WTC11 (cell line): ENCODE results near the gene RFTN2. TPM values are rescaled to one million over a fixed set of nuclear protein-coding genes. Genes with fewer than 3 reads are reported as not detected.
"Not testable (repeated sequence)": the region's sequence is repeated elsewhere in the genome, so short reads cannot be mapped to it uniquely, and the experiment has no call there.

ENCODE experiments used
- ATAC-seq: fragments of 200-7000 bp; cut with Tn5 transposase; 2 replicates; pipeline ENCODE4 v1.10.0; 2021; ENCODE audit warnings: mild to moderate bottlenecking, moderate library complexity
- CTCF ChIA-PET: fragments of 300-600 bp; sonication (Branson Sonifier 250); formaldehyde crosslinking; loops from one replicate; lab custom pipeline; 2021; ENCODE audit warnings: antibody characterized with exemption; lab: Charles Lee
- POLR2A ChIA-PET: fragments of 350-600 bp; sonication (Branson Sonifier 250); formaldehyde crosslinking; loops from one replicate; lab custom pipeline; 2021; ENCODE audit warnings: antibody characterized with exemption; lab: Charles Lee
- DNase-seq: peaks from one replicate; pipeline ENCODE4 v3.0.0; 2021; ENCODE audit warnings: low spot score
- H3K27ac Mint-ChIP-seq: 2 replicates; pipeline ENCODE4 v1.8.0; 2021; ENCODE audit warnings: mixed read lengths
- H3K27me3 Mint-ChIP-seq: 2 replicates; pipeline ENCODE4 v1.8.0; 2021; ENCODE audit warnings: low read depth, mild to moderate bottlenecking, moderate library complexity, mixed read lengths
- H3K36me3 Mint-ChIP-seq: 2 replicates; pipeline ENCODE4 v1.8.0; 2021; ENCODE audit warnings: mixed read lengths
- H3K4me1 Mint-ChIP-seq: 2 replicates; pipeline ENCODE4 v1.8.0; 2022; ENCODE audit warnings: mixed read lengths
- H3K4me3 Mint-ChIP-seq: 2 replicates; pipeline ENCODE4 v1.8.0; 2021; ENCODE audit warnings: mild to moderate bottlenecking, moderate library complexity, mixed read lengths
- H3K9me3 Mint-ChIP-seq: 2 replicates; pipeline ENCODE4 v1.8.0; 2021; ENCODE audit warnings: mixed read lengths
- E2F1 ChIP-seq: sonication (generic); formaldehyde crosslinking; IDR thresholded peaks from 2 replicates; pipeline ENCODE4 v1.8.0; 2022; ENCODE audit warnings: mild to moderate bottlenecking, missing genetic modification reagents
- E2F5 ChIP-seq: sonication (generic); formaldehyde crosslinking; IDR thresholded peaks from 2 replicates; pipeline ENCODE4 v1.8.1; 2022; ENCODE audit warnings: mild to moderate bottlenecking, moderate library complexity, missing genetic modification reagents
- EMX1 ChIP-seq: fragments of 250-450 bp; sonication (Bioruptor Pico); IDR thresholded peaks from 2 replicates; pipeline ENCODE4 v1.8.0; 2021; ENCODE audit warnings: mild to moderate bottlenecking
- ETV6 ChIP-seq: sonication (generic); formaldehyde crosslinking; IDR thresholded peaks from 2 replicates; pipeline ENCODE4 v1.8.1; 2022; ENCODE audit warnings: mild to moderate bottlenecking, missing genetic modification reagents
- FOXP4 ChIP-seq: sonication (generic); formaldehyde crosslinking; IDR thresholded peaks from 2 replicates; pipeline ENCODE4 v1.8.0; 2022; ENCODE audit warnings: mild to moderate bottlenecking, missing genetic modification reagents
- JAZF1 ChIP-seq: fragments of 250-450 bp; sonication (Bioruptor Pico); IDR thresholded peaks from 2 replicates; pipeline ENCODE4 v1.9.0; 2021; ENCODE audit warnings: moderate library complexity, mild to moderate bottlenecking, inconsistent platforms
- TEAD1 ChIP-seq: sonication (generic); formaldehyde crosslinking; IDR thresholded peaks from 2 replicates; pipeline ENCODE4 v1.8.0; 2022; ENCODE audit warnings: mild to moderate bottlenecking, missing genetic modification reagents
- ZNF232 ChIP-seq: sonication (generic); formaldehyde crosslinking; IDR thresholded peaks from 2 replicates; pipeline ENCODE4 v1.8.0; 2022; ENCODE audit warnings: mild to moderate bottlenecking, missing genetic modification reagents
- ZNF416 ChIP-seq: fragments of 250-450 bp; sonication (Bioruptor Pico); IDR thresholded peaks from 2 replicates; pipeline ENCODE4 v1.9.0; 2021; ENCODE audit warnings: mild to moderate bottlenecking, inconsistent platforms
- total RNA-seq: library from RNA; stranded (reverse); gene quantifications from 3 replicates; pipeline ENCODE4 v1.2.3, GENCODE V29; 2021
- TF ChIP-seq, protein P1 (sequence below): sonication (generic); formaldehyde crosslinking; IDR thresholded peaks from 2 replicates; pipeline ENCODE4 v1.8.1; 2023; ENCODE audit warnings: mild to moderate bottlenecking, missing genetic modification reagents
- TF ChIP-seq, protein P2 (sequence below): sonication (generic); formaldehyde crosslinking; IDR thresholded peaks from 2 replicates; pipeline ENCODE4 v1.8.1; 2023; ENCODE audit warnings: mild to moderate bottlenecking, missing genetic modification reagents, moderate library complexity
- TF ChIP-seq, protein P3 (sequence below): sonication (generic); formaldehyde crosslinking; conservative IDR thresholded peaks from 2 replicates; pipeline ENCODE4 v1.8.1; 2023; ENCODE audit warnings: mild to moderate bottlenecking, low read depth, missing genetic modification reagents, moderate library complexity
- TF ChIP-seq, protein P4 (sequence below): fragments of 250-450 bp; sonication (Bioruptor Pico); IDR thresholded peaks from 2 replicates; pipeline ENCODE4 v1.9.0; 2021; ENCODE audit warnings: mild to moderate bottlenecking, borderline replicate concordance

Gene RFTN2
- total RNA-seq, 1 experiment from 2014 or later = 1.9 TPM

GRCh38 chr2:197641666-197642065 lies 33.7 kb downstream of the RFTN2 start:
- ATAC-seq = no peak
- POLR2A ChIA-PET = no interaction called here

GRCh38 chr2:197640571-197641122 lies 34.7 kb downstream of the RFTN2 start:
- Mint-ChIP-seq H3K4me3 (peak overlapping the region; percentile 59), H3K27ac (peak overlapping the region; percentile 29), H3K4me1 (peaks cover 23% of the 10 kb centered on the region), H3K36me3 (peaks cover 13% of the 10 kb centered on the region), H3K9me3 (peaks cover 11% of the 10 kb centered on the region; the same call in 1 of the 2 replicates)
- H3K27me3 Mint-ChIP-seq, CTCF ChIA-PET, DNase-seq: not testable (repeated sequence)
- POLR2A ChIA-PET = interaction anchor here (0.7 kb wide), 1 partner anchor 141 kb away, joined by 3 read pairs; the partner anchor contains the start of gene HSPD1
- peak; percentile 53 for ATAC-seq

More at GRCh38 chr2:197641666-197642065, 33.7 kb downstream of the RFTN2 start:
- peak overlapping the region; percentile 41; the same call in 1 of the 2 replicates for H3K27ac Mint-ChIP-seq
- no peaks in the 10 kb centered on the region; the same call in 1 of the 2 replicates for H3K27me3 Mint-ChIP-seq
- H3K4me3 Mint-ChIP-seq = peak overlapping the region; percentile 30; the same call in 1 of the 2 replicates
- H3K9me3 Mint-ChIP-seq = peaks cover 11% of the 10 kb centered on the region; the same call in 1 of the 2 replicates
- TF ChIP-seq E2F1 (CRISPR knock-in tag) (no peak), EMX1 (CRISPR knock-in tag) (no peak), TEAD1 (CRISPR knock-in tag) (no peak), JAZF1 (CRISPR knock-in tag) (no peak), ZNF416 (CRISPR knock-in tag) (no peak), ZNF232 (CRISPR knock-in tag) (no peak), E2F5 (no peak), ETV6 (no peak), FOXP4 (CRISPR knock-in tag) (no peak)
- TF ChIP-seq, protein P1, sequence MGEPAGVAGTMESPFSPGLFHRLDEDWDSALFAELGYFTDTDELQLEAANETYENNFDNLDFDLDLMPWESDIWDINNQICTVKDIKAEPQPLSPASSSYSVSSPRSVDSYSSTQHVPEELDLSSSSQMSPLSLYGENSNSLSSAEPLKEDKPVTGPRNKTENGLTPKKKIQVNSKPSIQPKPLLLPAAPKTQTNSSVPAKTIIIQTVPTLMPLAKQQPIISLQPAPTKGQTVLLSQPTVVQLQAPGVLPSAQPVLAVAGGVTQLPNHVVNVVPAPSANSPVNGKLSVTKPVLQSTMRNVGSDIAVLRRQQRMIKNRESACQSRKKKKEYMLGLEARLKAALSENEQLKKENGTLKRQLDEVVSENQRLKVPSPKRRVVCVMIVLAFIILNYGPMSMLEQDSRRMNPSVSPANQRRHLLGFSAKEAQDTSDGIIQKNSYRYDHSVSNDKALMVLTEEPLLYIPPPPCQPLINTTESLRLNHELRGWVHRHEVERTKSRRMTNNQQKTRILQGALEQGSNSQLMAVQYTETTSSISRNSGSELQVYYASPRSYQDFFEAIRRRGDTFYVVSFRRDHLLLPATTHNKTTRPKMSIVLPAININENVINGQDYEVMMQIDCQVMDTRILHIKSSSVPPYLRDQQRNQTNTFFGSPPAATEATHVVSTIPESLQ = no peak
- TF ChIP-seq, protein P2, sequence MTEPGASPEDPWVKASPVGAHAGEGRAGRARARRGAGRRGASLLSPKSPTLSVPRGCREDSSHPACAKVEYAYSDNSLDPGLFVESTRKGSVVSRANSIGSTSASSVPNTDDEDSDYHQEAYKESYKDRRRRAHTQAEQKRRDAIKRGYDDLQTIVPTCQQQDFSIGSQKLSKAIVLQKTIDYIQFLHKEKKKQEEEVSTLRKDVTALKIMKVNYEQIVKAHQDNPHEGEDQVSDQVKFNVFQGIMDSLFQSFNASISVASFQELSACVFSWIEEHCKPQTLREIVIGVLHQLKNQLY (CRISPR knock-in tag) = no peak
- TF ChIP-seq, protein P3, sequence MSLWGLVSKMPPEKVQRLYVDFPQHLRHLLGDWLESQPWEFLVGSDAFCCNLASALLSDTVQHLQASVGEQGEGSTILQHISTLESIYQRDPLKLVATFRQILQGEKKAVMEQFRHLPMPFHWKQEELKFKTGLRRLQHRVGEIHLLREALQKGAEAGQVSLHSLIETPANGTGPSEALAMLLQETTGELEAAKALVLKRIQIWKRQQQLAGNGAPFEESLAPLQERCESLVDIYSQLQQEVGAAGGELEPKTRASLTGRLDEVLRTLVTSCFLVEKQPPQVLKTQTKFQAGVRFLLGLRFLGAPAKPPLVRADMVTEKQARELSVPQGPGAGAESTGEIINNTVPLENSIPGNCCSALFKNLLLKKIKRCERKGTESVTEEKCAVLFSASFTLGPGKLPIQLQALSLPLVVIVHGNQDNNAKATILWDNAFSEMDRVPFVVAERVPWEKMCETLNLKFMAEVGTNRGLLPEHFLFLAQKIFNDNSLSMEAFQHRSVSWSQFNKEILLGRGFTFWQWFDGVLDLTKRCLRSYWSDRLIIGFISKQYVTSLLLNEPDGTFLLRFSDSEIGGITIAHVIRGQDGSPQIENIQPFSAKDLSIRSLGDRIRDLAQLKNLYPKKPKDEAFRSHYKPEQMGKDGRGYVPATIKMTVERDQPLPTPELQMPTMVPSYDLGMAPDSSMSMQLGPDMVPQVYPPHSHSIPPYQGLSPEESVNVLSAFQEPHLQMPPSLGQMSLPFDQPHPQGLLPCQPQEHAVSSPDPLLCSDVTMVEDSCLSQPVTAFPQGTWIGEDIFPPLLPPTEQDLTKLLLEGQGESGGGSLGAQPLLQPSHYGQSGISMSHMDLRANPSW (CRISPR knock-in tag) = no peak
- TF ChIP-seq, protein P4, sequence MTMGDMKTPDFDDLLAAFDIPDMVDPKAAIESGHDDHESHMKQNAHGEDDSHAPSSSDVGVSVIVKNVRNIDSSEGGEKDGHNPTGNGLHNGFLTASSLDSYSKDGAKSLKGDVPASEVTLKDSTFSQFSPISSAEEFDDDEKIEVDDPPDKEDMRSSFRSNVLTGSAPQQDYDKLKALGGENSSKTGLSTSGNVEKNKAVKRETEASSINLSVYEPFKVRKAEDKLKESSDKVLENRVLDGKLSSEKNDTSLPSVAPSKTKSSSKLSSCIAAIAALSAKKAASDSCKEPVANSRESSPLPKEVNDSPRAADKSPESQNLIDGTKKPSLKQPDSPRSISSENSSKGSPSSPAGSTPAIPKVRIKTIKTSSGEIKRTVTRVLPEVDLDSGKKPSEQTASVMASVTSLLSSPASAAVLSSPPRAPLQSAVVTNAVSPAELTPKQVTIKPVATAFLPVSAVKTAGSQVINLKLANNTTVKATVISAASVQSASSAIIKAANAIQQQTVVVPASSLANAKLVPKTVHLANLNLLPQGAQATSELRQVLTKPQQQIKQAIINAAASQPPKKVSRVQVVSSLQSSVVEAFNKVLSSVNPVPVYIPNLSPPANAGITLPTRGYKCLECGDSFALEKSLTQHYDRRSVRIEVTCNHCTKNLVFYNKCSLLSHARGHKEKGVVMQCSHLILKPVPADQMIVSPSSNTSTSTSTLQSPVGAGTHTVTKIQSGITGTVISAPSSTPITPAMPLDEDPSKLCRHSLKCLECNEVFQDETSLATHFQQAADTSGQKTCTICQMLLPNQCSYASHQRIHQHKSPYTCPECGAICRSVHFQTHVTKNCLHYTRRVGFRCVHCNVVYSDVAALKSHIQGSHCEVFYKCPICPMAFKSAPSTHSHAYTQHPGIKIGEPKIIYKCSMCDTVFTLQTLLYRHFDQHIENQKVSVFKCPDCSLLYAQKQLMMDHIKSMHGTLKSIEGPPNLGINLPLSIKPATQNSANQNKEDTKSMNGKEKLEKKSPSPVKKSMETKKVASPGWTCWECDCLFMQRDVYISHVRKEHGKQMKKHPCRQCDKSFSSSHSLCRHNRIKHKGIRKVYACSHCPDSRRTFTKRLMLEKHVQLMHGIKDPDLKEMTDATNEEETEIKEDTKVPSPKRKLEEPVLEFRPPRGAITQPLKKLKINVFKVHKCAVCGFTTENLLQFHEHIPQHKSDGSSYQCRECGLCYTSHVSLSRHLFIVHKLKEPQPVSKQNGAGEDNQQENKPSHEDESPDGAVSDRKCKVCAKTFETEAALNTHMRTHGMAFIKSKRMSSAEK (CRISPR knock-in tag) = no peak
- peaks cover 23% of the 10 kb centered on the region for H3K4me1 Mint-ChIP-seq
- H3K36me3 Mint-ChIP-seq = peaks cover 21% of the 10 kb centered on the region
- CTCF ChIA-PET = interaction anchor here (1.0 kb wide), 1 partner anchor 42 kb away, joined by 3 read pairs; no protein-coding TSS in a partner anchor
- DNase-seq = no peak
